ENCODE measurements around the gene SEMA3B. TPM values are rescaled to one million over a fixed set of nuclear protein-coding genes. Genes with fewer than 3 reads are reported as not detected.

Gene SEMA3B
- total RNA-seq, 1 experiment from 2014 or later, result 5.0 TPM

GRCh38 chr3:50292159-50293078, 23.5 kb downstream of the SEMA3B start, which contains the start of gene IFRD2:
IFRD2 (minus strand) TSS chr3:50292429; CDS start chr3:50292274, 155 bp downstream.
- peak; percentile 98 for DNase-seq (ENCODE audit: low read depth)

- no peak for DNase-seq (ENCODE audit: low read depth)
These were observed 24.3 kb downstream of the SEMA3B start for GRCh38 chr3:50293079-50293801.

GRCh38 chr3:50294089-50294488, 25.1 kb downstream of the SEMA3B start:
- no peak for DNase-seq (ENCODE audit: low read depth)

- no peak for DNase-seq (ENCODE audit: low read depth)
These were observed 25.8 kb downstream of the SEMA3B start for GRCh38 chr3:50294492-50295403.

GRCh38 chr3:50295553-50296431, 26.8 kb downstream of the SEMA3B start:
- DNase-seq (ENCODE audit: low read depth), result no peak

GRCh38 chr3:50296721-50297383, 27.9 kb downstream of the SEMA3B start:
- DNase-seq (ENCODE audit: low read depth), result no peak

- no peak for DNase-seq (ENCODE audit: low read depth)
These were observed 28.4 kb downstream of the SEMA3B start for GRCh38 chr3:50297384-50297775.

GRCh38 chr3:50297896-50298725, 29.2 kb downstream of the SEMA3B start:
- no peak for DNase-seq (ENCODE audit: low read depth)

GRCh38 chr3:50298836-50299637, 30.1 kb downstream of the SEMA3B start, which contains the start of the genes HYAL3 and NAA80:
HYAL3 (minus strand) TSS chr3:50299405; CDS start chr3:50295602, 3,803 bp downstream.
NAA80 (minus strand) TSS chr3:50299405; CDS start chr3:50297463, 1,942 bp downstream.
- peak; percentile 98 for DNase-seq (ENCODE audit: low read depth)

GRCh38 chr3:50299638-50299928, 30.6 kb downstream of the SEMA3B start:
- DNase-seq (ENCODE audit: low read depth), result no peak

GRCh38 chr3:50299929-50300680, 31.2 kb downstream of the SEMA3B start:
- DNase-seq (ENCODE audit: low read depth), result peak; percentile 30

GRCh38 chr3:50300681-50301254, 31.8 kb downstream of the SEMA3B start:
- no peak for DNase-seq (ENCODE audit: low read depth)

- no peak for DNase-seq (ENCODE audit: low read depth)
These were observed 33.4 kb downstream of the SEMA3B start for GRCh38 chr3:50302095-50303012.

GRCh38 chr3:50303013-50303815, 34.3 kb downstream of the SEMA3B start, which contains the start of gene HYAL1:
HYAL1 (minus strand) TSS chr3:50303574; CDS start chr3:50302956, 618 bp downstream.
- no peak for DNase-seq (ENCODE audit: low read depth)

GRCh38 chr3:50304601-50305000, 35.7 kb downstream of the SEMA3B start:
- DNase-seq (ENCODE audit: low read depth), result peak; percentile 63

Data from HT1080 (cell line).